H1 (cell line): ENCODE results near the gene NFATC1. TPM values are rescaled to one million over a fixed set of nuclear protein-coding genes. Genes with fewer than 3 reads are reported as not detected.

Source experiments
- CBX5 ChIP-seq: fragments of 300-800, 300-1000 bp; sonication (generic); IDR thresholded peaks from 2 replicates; pipeline ENCODE4 v1.7.1; 2016; ENCODE audit warnings: antibody characterized with exemption, low read length, low read depth
- CTBP2 ChIP-seq: IDR thresholded peaks from 2 replicates; pipeline ENCODE4 v1.7.0; 2011; ENCODE audit warnings: borderline replicate concordance, mild to moderate bottlenecking, moderate library complexity, mixed read lengths, low read length; ENCODE audit not compliant: insufficient read depth, insufficient read length
- KDM5A ChIP-seq: fragments of 200-600 bp; IDR thresholded peaks from 2 replicates; pipeline ENCODE4 v1.7.1; 2012; ENCODE audit warnings: mild to moderate bottlenecking, low read length, inconsistent platforms, mixed read lengths
- NRF1 ChIP-seq: IDR thresholded peaks from 2 replicates; pipeline ENCODE4 v1.6.1; 2011; ENCODE audit warnings: mild to moderate bottlenecking, low read depth, low read length, improper control_type of control experiment
- SP2 ChIP-seq: IDR thresholded peaks from 2 replicates; pipeline ENCODE4 v1.6.1; 2012; ENCODE audit warnings: mild to moderate bottlenecking, low read length, inconsistent platforms
- TBP ChIP-seq: IDR thresholded peaks from 2 replicates; pipeline ENCODE4 v1.6.1; 2011; ENCODE audit warnings: low read depth, low read length, improper control_type of control experiment
- polyA plus RNA-seq, 7 experiments: library from polyadenylated mRNA; depleted of rRNA in 3 of 7; stranded (reverse) in 5 of 7; unstranded in 2 of 7; fragments of >200 nt in 5 of 7; fragments of 200-250 nt in 2 of 7; gene quantifications; 1 replicate in 5 of 7; 2 replicates in 1 of 7; 4 replicates in 1 of 7; pipeline versions ENCODE4 v1.2.1 to v1.2.3, GENCODE V29; 2011 to 2013; ENCODE audit warnings: missing spikeins in 2 of 7, mixed read lengths in 2 of 7
- total RNA-seq: library from RNA; stranded (reverse); fragmentation: NEBNext Ultra II Directional; extraction: Animal tissue kit (Norgen Biotek cat#: 25700); gene quantifications from 2 replicates; pipeline ENCODE4 v1.2.1, GENCODE V29; 2021

The NFATC1 gene
- total and polyA plus RNA-seq, 2 of the 8 experiments (the other 6 are each of a cell fraction or from before 2014, with no cell fraction given) = 2.0 to 6.6 TPM

DNA sequence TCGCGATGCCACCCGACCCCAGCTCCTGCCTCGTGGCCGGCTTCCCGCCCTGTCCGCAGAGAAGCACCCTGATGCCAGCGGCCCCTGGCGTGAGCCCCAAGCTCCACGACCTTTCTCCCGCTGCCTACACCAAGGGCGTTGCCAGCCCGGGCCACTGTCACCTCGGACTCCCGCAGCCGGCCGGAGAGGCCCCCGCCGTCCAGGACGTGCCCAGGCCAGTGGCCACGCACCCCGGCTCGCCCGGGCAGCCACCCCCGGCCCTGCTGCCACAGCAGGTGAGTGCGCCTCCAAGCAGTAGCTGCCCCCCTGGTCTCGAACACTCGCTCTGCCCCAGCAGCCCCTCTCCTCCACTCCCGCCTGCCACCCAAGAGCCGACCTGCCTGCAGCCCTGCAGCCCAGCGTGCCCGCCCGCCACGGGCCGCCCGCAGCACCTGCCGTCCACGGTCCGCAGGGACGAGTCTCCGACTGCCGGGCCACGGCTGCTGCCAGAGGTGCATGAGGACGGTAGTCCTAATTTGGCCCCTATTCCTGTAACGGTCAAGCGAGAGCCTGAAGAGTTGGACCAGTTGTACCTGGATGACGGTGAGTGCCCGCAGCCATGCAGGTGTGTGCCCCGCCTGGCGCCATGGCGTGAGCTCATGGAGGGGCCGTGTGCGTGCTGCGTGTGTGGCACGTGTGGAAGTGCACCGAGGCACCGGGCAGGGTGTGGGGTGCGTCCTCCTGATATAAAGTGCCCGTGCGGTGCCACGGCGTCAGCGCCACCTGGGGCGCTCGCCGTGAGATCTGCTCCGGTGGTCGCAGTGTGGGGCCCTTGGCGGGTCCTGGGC, 90.8 kb downstream of the NFATC1 start (continued):
- TF ChIP-seq KDM5A (no peak), CBX5 (no peak), NRF1 (no peak), SP2 (no peak), TBP (no peak), CTBP2 (no peak)
